Activated CD4-positive, alpha-beta T cell treated with anti-CD3 and anti-CD28 coated beads, Interleukin-2, amount 10 ng/mL, durations not matched to agents 24 days and 14 days (primary cell): ENCODE measurements around the gene GPR183. TPM values are rescaled to one million over a fixed set of nuclear protein-coding genes. Genes with fewer than 3 reads are reported as not detected.

Experiments
- DNase-seq: peaks from one replicate; pipeline ENCODE4 v3.0.0; 2022
- H3K27ac Mint-ChIP-seq: one replicate; pipeline ENCODE4 v1.8.0; 2022; ENCODE audit warnings: mild to moderate bottlenecking, mixed read lengths
- H3K27me3 Mint-ChIP-seq: one replicate; pipeline ENCODE4 v1.8.0; 2022; ENCODE audit warnings: mixed read lengths
- H3K36me3 Mint-ChIP-seq: one replicate; pipeline ENCODE4 v1.8.0; 2022; ENCODE audit warnings: low read depth, mild to moderate bottlenecking, mixed read lengths
- H3K4me1 Mint-ChIP-seq: one replicate; pipeline ENCODE4 v1.8.0; 2021; ENCODE audit warnings: mixed read lengths
- H3K4me3 Mint-ChIP-seq: one replicate; pipeline ENCODE4 v1.8.0; 2022; ENCODE audit warnings: mild to moderate bottlenecking, moderate library complexity, mixed read lengths
- H3K9me3 Mint-ChIP-seq: one replicate; pipeline ENCODE4 v1.8.0; 2021; ENCODE audit warnings: mixed read lengths
- intact Hi-C: fragments of 100-400 bp; cut with micrococcal nuclease; formaldehyde crosslinking; loops from one replicate; pipeline ENCODE4 v1.15.1; 2023
- total RNA-seq: library from RNA; stranded (reverse); gene quantifications from 2 replicates; pipeline ENCODE4 v1.2.3, GENCODE V29; 2022

The GPR183 gene
- total RNA-seq, 1 donor from 2014 or later: 36.8 TPM

- H3K36me3 Mint-ChIP-seq: peaks cover 54% of the 10 kb centered on the region
- peaks cover 8% of the 10 kb centered on the region for H3K9me3 Mint-ChIP-seq
- peaks cover 31% of the 10 kb centered on the region for H3K4me1 Mint-ChIP-seq
- intact Hi-C loops: loop anchor here (1.0 kb wide), 1 partner anchor 20 kb away; no protein-coding TSS in a partner anchor
- H3K27me3 Mint-ChIP-seq: no peaks in the 10 kb centered on the region
- H3K4me3 Mint-ChIP-seq: no peak overlapping the region
- H3K27ac Mint-ChIP-seq: no peak overlapping the region
- no peak for DNase-seq
These were observed 23.7 kb upstream of the GPR183 start for GRCh38 chr13:99330942-99331341.

DNA sequence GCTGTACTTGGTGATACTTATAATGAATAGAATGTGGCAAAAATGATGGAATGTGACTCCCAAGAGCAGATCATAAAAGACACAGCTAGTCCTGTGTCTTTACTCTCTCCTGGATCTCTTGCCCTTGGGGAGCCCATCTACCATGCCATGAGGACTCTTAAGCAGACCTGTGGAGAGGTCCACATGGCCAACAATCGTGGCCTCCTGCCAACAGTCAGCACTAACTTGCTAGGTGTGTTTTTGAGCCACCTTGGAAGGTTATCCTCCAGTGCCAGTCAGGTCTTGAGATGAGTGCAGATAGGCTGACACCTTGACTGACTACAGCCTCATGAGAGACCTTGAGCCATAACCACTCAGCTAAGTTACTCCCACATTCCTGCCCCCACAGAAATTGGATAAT is 22.3 kb upstream of the GPR183 start:
- H3K4me3 Mint-ChIP-seq: no peak overlapping the region
- H3K36me3 Mint-ChIP-seq: peaks cover 55% of the 10 kb centered on the region
- H3K27me3 Mint-ChIP-seq: no peaks in the 10 kb centered on the region
- H3K9me3 Mint-ChIP-seq: peaks cover 8% of the 10 kb centered on the region
- H3K27ac Mint-ChIP-seq: no peak overlapping the region
- DNase-seq: no peak
- H3K4me1 Mint-ChIP-seq: peaks cover 39% of the 10 kb centered on the region
- intact Hi-C loops: no loop called here

DNA sequence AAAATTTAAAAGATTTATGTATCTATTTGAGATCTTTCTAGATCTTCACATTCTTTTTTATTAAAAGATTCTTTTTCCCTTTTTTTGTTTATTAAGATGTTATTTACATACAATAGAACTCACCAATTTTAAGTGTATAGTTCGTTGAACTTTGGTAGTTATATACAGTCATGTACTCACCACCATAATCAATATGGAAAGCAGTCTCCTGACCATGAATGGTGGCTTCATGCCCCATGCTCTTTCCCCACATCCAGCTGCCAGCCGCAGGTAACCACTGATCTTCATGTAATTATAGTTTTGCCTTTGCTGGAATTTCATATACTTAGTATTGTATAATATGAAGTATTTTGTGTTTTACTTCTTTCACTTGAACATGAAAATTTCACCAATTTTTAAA is 20.6 kb upstream of the GPR183 start:
- H3K36me3 Mint-ChIP-seq: peaks cover 57% of the 10 kb centered on the region
- intact Hi-C loops: no loop called here
- peaks cover 8% of the 10 kb centered on the region for H3K9me3 Mint-ChIP-seq
- peaks cover 50% of the 10 kb centered on the region for H3K4me1 Mint-ChIP-seq
- DNase-seq: no peak
- no peak overlapping the region for H3K4me3 Mint-ChIP-seq
- H3K27me3 Mint-ChIP-seq: no peaks in the 10 kb centered on the region
- H3K27ac Mint-ChIP-seq: no peak overlapping the region

DNA sequence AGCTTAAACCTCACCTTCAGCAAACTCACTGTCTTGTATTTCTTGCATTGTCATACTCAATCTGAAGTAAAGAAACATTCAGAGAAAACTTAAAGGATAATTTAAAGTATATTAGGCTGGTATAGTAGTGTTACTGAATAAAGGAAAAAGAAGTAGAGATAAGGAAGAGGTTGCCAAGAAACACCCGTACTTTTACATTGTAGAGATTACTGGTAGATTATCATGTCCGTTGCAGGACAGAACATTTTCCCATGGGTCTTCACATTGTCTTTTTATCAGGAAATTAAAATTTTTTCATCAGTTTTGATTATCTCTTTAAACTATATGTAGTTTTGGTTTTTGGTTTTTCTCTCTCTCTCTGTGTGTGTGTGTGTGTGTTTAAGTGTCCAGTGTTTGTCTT is 19.9 kb upstream of the GPR183 start:
- Mint-ChIP-seq H3K4me3 (no peak overlapping the region), H3K9me3 (peaks cover 8% of the 10 kb centered on the region), H3K36me3 (peaks cover 51% of the 10 kb centered on the region), H3K27ac (no peak overlapping the region), H3K4me1 (peaks cover 53% of the 10 kb centered on the region), H3K27me3 (no peaks in the 10 kb centered on the region)
- DNase-seq: no peak
- intact Hi-C loops: no loop called here

DNA sequence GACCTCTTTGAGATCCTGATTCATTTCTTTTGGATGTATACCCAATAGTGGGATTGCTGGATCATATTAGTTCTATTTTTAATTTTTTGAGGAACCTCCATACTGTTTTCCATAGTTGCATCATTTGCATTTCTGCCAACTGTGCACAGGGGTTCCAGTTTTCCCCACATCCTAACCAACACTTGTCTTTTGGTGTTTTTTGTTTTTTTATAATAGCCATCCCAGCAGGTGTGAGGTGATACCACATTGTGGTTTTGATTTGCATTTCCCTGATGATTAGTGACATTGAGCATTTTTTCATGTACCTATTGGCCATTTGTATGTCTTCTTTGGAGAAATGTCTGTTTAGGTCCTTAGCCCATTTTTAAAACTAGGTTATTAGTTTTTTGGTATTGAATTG is 18.8 kb upstream of the GPR183 start:
- H3K27ac Mint-ChIP-seq: peak overlapping the region; percentile 59
- peaks cover 49% of the 10 kb centered on the region for H3K36me3 Mint-ChIP-seq
- no peak overlapping the region for H3K4me3 Mint-ChIP-seq
- H3K9me3 Mint-ChIP-seq: peaks cover 8% of the 10 kb centered on the region
- intact Hi-C loops: no loop called here
- DNase-seq: no peak
- peaks cover 52% of the 10 kb centered on the region for H3K4me1 Mint-ChIP-seq
- H3K27me3 Mint-ChIP-seq: no peaks in the 10 kb centered on the region

GRCh38 chr13:99323488-99323887 is 16.3 kb upstream of the GPR183 start:
- no peak for DNase-seq
- intact Hi-C loops: loop anchor here (2.0 to 5.0 kb wide), 4 partner anchors 35 to 237 kb away; partner anchors contain the start of gene GPR18

DNA sequence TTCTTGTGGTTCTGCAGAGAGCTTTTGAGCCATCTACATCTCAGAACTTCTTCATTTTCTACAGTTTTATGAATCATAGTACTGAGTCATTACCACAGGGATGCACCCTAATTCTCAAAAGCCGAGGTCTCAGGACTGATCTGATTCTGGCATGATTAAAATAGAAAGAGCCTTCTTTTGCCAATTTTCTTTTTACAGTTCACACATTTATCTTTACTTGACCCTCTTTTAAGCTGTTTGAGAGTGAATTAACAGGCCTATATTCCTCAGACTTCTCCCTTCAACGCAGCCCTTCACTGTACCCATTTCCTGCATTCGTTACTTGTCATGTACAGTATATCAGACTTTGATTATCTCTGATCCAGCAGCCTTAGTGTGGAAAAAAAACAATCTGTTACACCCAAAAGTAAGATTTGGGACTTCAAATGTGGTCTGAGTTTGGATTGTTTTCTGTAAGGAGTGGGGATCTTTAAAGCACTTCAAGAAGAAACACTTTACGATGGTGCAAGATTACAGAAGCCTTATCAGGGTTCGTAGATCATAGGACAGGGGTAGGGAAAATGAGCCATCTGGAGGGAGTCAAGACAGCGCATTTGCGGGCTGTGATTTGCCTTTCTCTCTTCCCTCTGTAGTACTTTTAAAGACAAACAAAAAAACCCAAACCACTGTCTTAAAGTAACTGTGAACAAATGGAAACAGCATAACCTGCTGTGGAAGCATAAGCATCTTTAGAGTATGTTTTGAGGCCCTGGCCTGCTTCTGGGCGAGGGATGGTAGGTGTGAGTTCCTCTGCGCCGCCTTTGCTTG is 15.3 kb upstream of the GPR183 start:
- DNase-seq: peak; percentile 81
- H3K4me3 Mint-ChIP-seq: peak overlapping the region; percentile 63
- H3K27me3 Mint-ChIP-seq: no peaks in the 10 kb centered on the region

More at GRCh38 chr13:99323488-99323887, 16.3 kb upstream of the GPR183 start:
- peak overlapping the region; percentile 63 for H3K4me3 Mint-ChIP-seq
- peaks cover 57% of the 10 kb centered on the region for H3K4me1 Mint-ChIP-seq
- peak overlapping the region; percentile 98 for H3K27ac Mint-ChIP-seq
- no peaks in the 10 kb centered on the region for H3K27me3 Mint-ChIP-seq
- no peaks in the 10 kb centered on the region for H3K9me3 Mint-ChIP-seq
- H3K36me3 Mint-ChIP-seq: peaks cover 40% of the 10 kb centered on the region

GRCh38 chr13:99321709-99322108 is 14.5 kb upstream of the GPR183 start:
- Mint-ChIP-seq H3K27me3 (no peaks in the 10 kb centered on the region), H3K27ac (peak overlapping the region; percentile 98), H3K4me3 (peak overlapping the region; percentile 63), H3K9me3 (peaks cover under 1% of the 10 kb centered on the region), H3K36me3 (peaks cover 39% of the 10 kb centered on the region), H3K4me1 (peaks cover 60% of the 10 kb centered on the region)
- intact Hi-C loops: loop anchor here (1.0 to 5.0 kb wide), 12 partner anchors 7 to 235 kb away; partner anchors contain the start of gene GPR18
- DNase-seq: no peak

More for the DNA sequence above, 15.3 kb upstream of the GPR183 start:
- Mint-ChIP-seq H3K4me1 (peaks cover 59% of the 10 kb centered on the region), H3K9me3 (no peaks in the 10 kb centered on the region), H3K36me3 (peaks cover 37% of the 10 kb centered on the region), H3K27ac (peak overlapping the region; percentile 98)
- intact Hi-C loops: loop anchor here (1.0 to 5.0 kb wide), 12 partner anchors 8 to 236 kb away; partner anchors contain the start of gene GPR18

DNA sequence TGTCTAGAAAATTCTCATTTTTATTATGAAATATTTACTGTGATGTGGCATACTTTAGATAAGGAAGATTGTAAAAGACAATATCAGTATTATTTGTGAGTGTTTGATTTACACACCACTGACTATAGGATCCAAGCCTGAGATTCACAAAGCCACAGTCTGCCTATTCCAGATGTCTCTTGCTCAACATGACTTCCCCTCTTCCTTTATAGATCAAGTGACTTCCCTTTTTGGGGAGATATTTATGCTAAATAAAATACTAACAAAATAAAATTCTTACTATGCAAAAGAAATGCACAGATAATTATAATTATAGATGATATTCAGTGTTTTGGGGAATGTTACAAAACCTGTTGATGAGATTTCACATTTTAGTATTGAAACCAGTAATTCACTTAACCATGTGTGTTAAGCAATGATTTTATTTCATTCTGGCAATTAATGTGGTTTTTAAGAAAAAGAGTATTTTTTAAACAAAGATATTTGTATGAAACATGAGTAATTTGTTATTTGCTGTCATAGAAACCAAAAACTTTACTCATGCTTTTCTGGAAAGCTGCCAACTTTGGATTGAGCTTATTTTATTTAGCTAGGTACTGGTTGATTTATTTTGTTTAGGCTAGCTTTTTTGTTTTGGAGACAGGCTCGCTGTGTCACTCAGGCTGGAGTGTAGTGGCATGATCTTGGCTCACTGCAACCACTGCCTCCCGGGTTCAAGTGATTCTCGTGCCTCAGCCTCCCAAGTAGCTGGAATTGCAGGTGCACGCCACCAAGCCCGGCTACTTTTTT is 13.7 kb upstream of the GPR183 start:
- peaks cover 8% of the 10 kb centered on the region for H3K9me3 Mint-ChIP-seq
- intact Hi-C loops: loop anchor here (5.0 kb wide), 1 partner anchor 176 kb away; no protein-coding TSS in a partner anchor
- H3K27ac Mint-ChIP-seq: peak overlapping the region; percentile 98
- peak; percentile 69 for DNase-seq
- no peaks in the 10 kb centered on the region for H3K27me3 Mint-ChIP-seq
- H3K4me3 Mint-ChIP-seq: no peak overlapping the region
- H3K36me3 Mint-ChIP-seq: peaks cover 42% of the 10 kb centered on the region
- peaks cover 62% of the 10 kb centered on the region for H3K4me1 Mint-ChIP-seq

GRCh38 chr13:99316657-99317256 is 9.6 kb upstream of the GPR183 start:
- intact Hi-C loops: no loop called here
- H3K27me3 Mint-ChIP-seq: no peaks in the 10 kb centered on the region
- H3K9me3 Mint-ChIP-seq: peaks cover 11% of the 10 kb centered on the region
- peak overlapping the region; percentile 69 for H3K27ac Mint-ChIP-seq
- DNase-seq: no peak
- H3K4me1 Mint-ChIP-seq: peaks cover 58% of the 10 kb centered on the region
- H3K4me3 Mint-ChIP-seq: peak overlapping the region; percentile 22
- H3K36me3 Mint-ChIP-seq: peaks cover 35% of the 10 kb centered on the region

DNA sequence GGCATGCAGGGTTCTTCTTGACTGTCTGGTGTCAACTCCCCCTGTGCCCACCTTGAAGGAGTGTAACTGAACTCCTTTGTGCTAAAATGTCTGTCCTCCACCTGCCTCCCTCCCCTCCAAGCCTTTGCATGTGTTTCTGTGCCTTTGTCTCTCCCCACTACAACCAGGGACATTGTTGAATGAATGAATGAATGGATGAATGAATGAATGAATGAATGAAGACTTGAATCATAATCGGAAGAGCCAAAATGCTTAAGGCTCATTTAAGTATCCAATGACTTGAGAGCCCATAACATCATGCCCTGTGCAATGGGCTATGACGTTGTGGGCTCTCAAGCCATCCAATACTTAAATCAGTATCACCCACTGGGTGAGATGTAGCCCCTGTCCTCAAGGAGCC is 9.0 kb upstream of the GPR183 start:
- H3K9me3 Mint-ChIP-seq: peaks cover 11% of the 10 kb centered on the region
- no peak for DNase-seq
- H3K27ac Mint-ChIP-seq: peak overlapping the region; percentile 69
- peaks cover 35% of the 10 kb centered on the region for H3K36me3 Mint-ChIP-seq
- peaks cover 58% of the 10 kb centered on the region for H3K4me1 Mint-ChIP-seq
- H3K4me3 Mint-ChIP-seq: peak overlapping the region; percentile 43
- no peaks in the 10 kb centered on the region for H3K27me3 Mint-ChIP-seq
- intact Hi-C loops: no loop called here

DNA sequence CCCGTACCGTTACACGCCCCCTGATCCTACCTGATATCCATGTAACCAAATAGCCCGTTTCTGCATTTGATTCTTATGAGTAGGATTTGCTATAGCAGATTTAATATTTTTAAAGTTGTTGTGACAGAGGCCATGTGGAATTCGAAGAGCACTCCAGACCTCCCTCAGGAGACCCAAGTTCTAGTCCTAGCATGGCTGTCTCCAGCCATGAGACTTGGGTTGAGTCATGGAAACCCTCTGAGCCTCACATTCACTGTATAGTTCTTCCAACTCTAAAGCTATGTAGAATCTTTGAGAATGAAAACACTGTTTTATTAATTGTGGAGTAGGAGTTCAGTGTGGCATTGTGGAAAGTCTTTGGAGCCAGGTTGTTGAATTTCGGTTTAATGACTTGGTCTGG is 8.0 kb upstream of the GPR183 start:
- H3K9me3 Mint-ChIP-seq: peaks cover 11% of the 10 kb centered on the region
- peaks cover 37% of the 10 kb centered on the region for H3K36me3 Mint-ChIP-seq
- intact Hi-C loops: loop anchor here (1.0 to 2.0 kb wide), 6 partner anchors 8 to 118 kb away; partner anchors contain the start of gene GPR183
- H3K27ac Mint-ChIP-seq: peak overlapping the region; percentile 94
- H3K4me3 Mint-ChIP-seq: peak overlapping the region; percentile 76
- no peaks in the 10 kb centered on the region for H3K27me3 Mint-ChIP-seq
- H3K4me1 Mint-ChIP-seq: peaks cover 64% of the 10 kb centered on the region
- no peak for DNase-seq

GRCh38 chr13:99314640-99315176 is 7.5 kb upstream of the GPR183 start:
- H3K4me1 Mint-ChIP-seq: peaks cover 67% of the 10 kb centered on the region
- H3K27ac Mint-ChIP-seq: peak overlapping the region; percentile 94
- intact Hi-C loops: loop anchor here (1.0 to 5.0 kb wide), 8 partner anchors 7 to 742 kb away; partner anchors contain the start of gene GPR183
- H3K9me3 Mint-ChIP-seq: peaks cover 11% of the 10 kb centered on the region
- peaks cover 35% of the 10 kb centered on the region for H3K36me3 Mint-ChIP-seq
- peak overlapping the region; percentile 76 for H3K4me3 Mint-ChIP-seq
- peak; percentile 89 for DNase-seq
- no peaks in the 10 kb centered on the region for H3K27me3 Mint-ChIP-seq
